Nephron (organoid): ENCODE results near the gene MTFP1.

Experiments
- H3K27ac Mint-ChIP-seq, 3 experiments: 2 replicates each; pipeline ENCODE4 v1.8.0; 2020; ENCODE audit warnings: mixed read lengths in 3 of 3, mild to moderate bottlenecking in 2 of 3, moderate library complexity in 1 of 3
- H3K27me3 Mint-ChIP-seq: 2 replicates; pipeline ENCODE4 v1.8.0; 2021; ENCODE audit warnings: low read depth, mild to moderate bottlenecking, moderate library complexity, mixed read lengths
- H3K36me3 Mint-ChIP-seq: 2 replicates; pipeline ENCODE4 v1.8.0; 2020; ENCODE audit warnings: low read depth, mixed read lengths
- H3K4me1 Mint-ChIP-seq: 2 replicates; pipeline ENCODE4 v1.8.0; 2020; ENCODE audit warnings: mixed read lengths
- H3K4me3 Mint-ChIP-seq, 3 experiments: 2 replicates each; pipeline ENCODE4 v1.8.0; 2020; ENCODE audit warnings: mild to moderate bottlenecking in 3 of 3, mixed read lengths in 3 of 3, moderate library complexity in 2 of 3
- H3K9me3 Mint-ChIP-seq: 2 replicates; pipeline ENCODE4 v1.8.0; 2020; ENCODE audit warnings: mixed read lengths
- CTCF ChIP-seq, 3 experiments: fragments of 200-600 bp; sonication (generic); IDR thresholded peaks; one replicate each; pipeline ENCODE4 v1.5.0; 2021; ENCODE audit warnings: antibody characterized with exemption in 3 of 3; ENCODE audit not compliant: unreplicated experiment in 3 of 3

MTFP1 gene

GRCh38 chr22:30416403-30416802 lies 9.2 kb upstream of the MTFP1 start:
- Mint-ChIP-seq H3K36me3 (peaks cover 35% of the 10 kb centered on the region), H3K27me3 (no peaks in the 10 kb centered on the region), H3K9me3 (no peaks in the 10 kb centered on the region), H3K27ac (no peak overlapping the region), H3K4me3 (no peak overlapping the region), H3K4me1 (peaks cover 10% of the 10 kb centered on the region)
- no peak for TF ChIP-seq CTCF (IDR thresholded peaks at IDR 0.05; ENCODE audit: unreplicated experiment in 3 of 3)

GRCh38 chr22:30416837-30417236 lies 8.7 kb upstream of the MTFP1 start:
- no peak overlapping the region for H3K4me3 Mint-ChIP-seq
- H3K9me3 Mint-ChIP-seq: no peaks in the 10 kb centered on the region

GRCh38 chr22:30420347-30421125 lies 5.0 kb upstream of the MTFP1 start:
- Mint-ChIP-seq H3K4me1 (peaks cover 45% of the 10 kb centered on the region), H3K27me3 (no peaks in the 10 kb centered on the region), H3K4me3 (peak overlapping the region; percentile 29 to 67 (median 63)), H3K27ac (peak overlapping the region; percentile 64 to 99 (median 88)), H3K9me3 (no peaks in the 10 kb centered on the region), H3K36me3 (peaks cover 22% of the 10 kb centered on the region)
- no peak for TF ChIP-seq CTCF (IDR thresholded peaks at IDR 0.05; ENCODE audit: unreplicated experiment in 3 of 3)

More at GRCh38 chr22:30416837-30417236, 8.7 kb upstream of the MTFP1 start:
- Mint-ChIP-seq H3K27me3 (no peaks in the 10 kb centered on the region), H3K36me3 (peaks cover 32% of the 10 kb centered on the region), H3K4me1 (peaks cover 15% of the 10 kb centered on the region), H3K27ac (no peak overlapping the region)
- no peak for TF ChIP-seq CTCF (IDR thresholded peaks at IDR 0.05; ENCODE audit: unreplicated experiment in 3 of 3)

- no peak for TF ChIP-seq CTCF (IDR thresholded peaks at IDR 0.05; ENCODE audit: unreplicated experiment in 3 of 3)
- Mint-ChIP-seq H3K36me3 (peaks cover 9% of the 10 kb centered on the region), H3K27ac (peak overlapping the region; percentile 98 to 100 (median 99)), H3K4me1 (peaks cover 50% of the 10 kb centered on the region), H3K27me3 (no peaks in the 10 kb centered on the region), H3K9me3 (no peaks in the 10 kb centered on the region), H3K4me3 (peak overlapping the region; percentile 93 to 95 (median 94))
These were observed 3.7 kb upstream of the MTFP1 start for GRCh38 chr22:30421695-30422480.

- Mint-ChIP-seq H3K36me3 (peaks cover 8% of the 10 kb centered on the region), H3K4me3 (peak overlapping the region; percentile 93 to 95 (median 94)), H3K27me3 (no peaks in the 10 kb centered on the region), H3K9me3 (no peaks in the 10 kb centered on the region), H3K4me1 (peaks cover 51% of the 10 kb centered on the region), H3K27ac (peak overlapping the region; percentile 98 to 100 (median 99))
- TF ChIP-seq CTCF (IDR thresholded peaks at IDR 0.05; ENCODE audit: unreplicated experiment in 3 of 3): no peak
These were observed 2.9 kb upstream of the MTFP1 start for GRCh38 chr22:30422481-30423300.
